ENCODE results near the gene NEBL.

DNA sequence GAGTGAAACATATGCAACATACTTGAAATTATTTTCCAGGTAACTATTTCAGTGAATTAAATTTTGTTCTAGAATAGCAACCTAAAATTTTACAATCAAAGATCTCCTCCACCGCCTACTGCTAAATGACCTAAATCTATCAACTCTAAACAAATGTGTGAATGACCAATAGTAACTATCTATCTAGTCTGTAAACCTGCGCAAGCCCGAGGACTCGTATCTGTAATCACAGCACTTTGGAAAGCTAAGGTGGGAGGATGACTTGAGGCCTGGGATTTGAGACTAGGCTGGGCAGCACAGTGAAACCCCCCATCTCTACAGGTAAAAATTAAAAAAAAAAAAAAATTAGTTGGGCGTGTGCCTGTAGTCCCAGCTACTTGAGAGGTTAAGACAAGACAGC is 83.0 kb downstream of the NEBL start:
- TF ChIP-seq CTCF (IDR thresholded peaks at IDR 0.05) (no peak), POLR2A (IDR thresholded peaks at IDR 0.05) (no peak)
